SH-SY5Y (cell line): ENCODE results near the gene DOK3.

ENCODE experiments used
- GATA2 ChIP-seq: IDR thresholded peaks from 2 replicates; pipeline ENCODE4 v1.6.1; 2011; ENCODE audit warnings: mild to moderate bottlenecking, low read depth, low read length
- GATA3 ChIP-seq: IDR thresholded peaks from 2 replicates; pipeline ENCODE4 v1.6.1; 2011; ENCODE audit warnings: low read depth, mild to moderate bottlenecking, low read length, moderate library complexity

DNA sequence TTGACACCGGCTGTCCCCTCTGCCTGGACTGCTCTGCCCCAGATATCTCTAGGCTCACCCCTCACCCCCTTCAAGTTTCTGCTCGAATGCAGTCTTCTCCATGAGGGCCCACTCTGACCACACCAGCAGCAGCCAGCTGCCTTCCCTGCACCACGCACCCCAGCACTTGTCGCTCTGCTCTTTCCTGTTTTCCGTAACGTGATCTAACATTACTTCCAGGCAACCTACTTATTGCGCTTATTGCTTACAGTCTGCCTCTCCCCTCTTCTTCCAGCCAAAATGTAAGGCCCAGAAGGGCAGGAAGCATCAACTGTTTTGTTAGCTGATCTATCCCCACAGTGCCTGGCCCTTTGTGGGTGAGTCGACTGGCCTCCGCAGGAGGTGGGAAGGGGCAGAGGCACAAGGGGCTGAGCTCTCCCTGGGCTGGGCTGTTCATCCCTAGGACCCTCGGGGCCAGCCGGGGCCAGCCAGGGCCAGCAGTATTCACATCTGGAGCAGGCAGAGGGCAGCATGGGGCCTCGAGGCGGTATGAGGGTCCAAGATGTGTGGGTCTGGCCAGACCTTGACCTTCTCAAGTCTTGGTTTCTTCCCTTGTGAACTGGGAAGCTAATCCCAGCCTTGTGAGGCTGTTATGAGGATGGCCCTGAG lies 24.6 kb downstream of the DOK3 start:
- TF ChIP-seq GATA2: no peak
- no peak for TF ChIP-seq GATA3
